Activated CD4-positive, alpha-beta T cell treated with anti-CD3 and anti-CD28 coated beads for 1 hour (primary cell): ENCODE data around the gene SLMAP.

ENCODE experiments used
- DNase-seq: peaks from one replicate; pipeline ENCODE4 v3.0.0-alpha.2; 2020

SLMAP gene

GRCh38 chr3:57755741-57756527, at the start of gene SLMAP:
TSS of gene SLMAP (plus strand) at chr3:57756309. CDS start at chr3:57757652, 1,343 bp downstream.
- peak; percentile 93 for DNase-seq

- no peak for DNase-seq
Observed at GRCh38 chr3:57706462-57706861, 49.6 kb upstream of the SLMAP start.

GRCh38 chr3:57709031-57709430, 47.1 kb upstream of the SLMAP start:
- DNase-seq, result no peak

- DNase-seq, result no peak
Observed at GRCh38 chr3:57709559-57709958, 46.5 kb upstream of the SLMAP start.

- no peak for DNase-seq
Observed at GRCh38 chr3:57715686-57716085, 40.4 kb upstream of the SLMAP start.

GRCh38 chr3:57717205-57717868, 38.8 kb upstream of the SLMAP start:
- DNase-seq, result no peak

- no peak for DNase-seq
Observed at GRCh38 chr3:57718118-57718517, 38.0 kb upstream of the SLMAP start.

- DNase-seq, result no peak
Observed at GRCh38 chr3:57726397-57726796, 29.7 kb upstream of the SLMAP start.

GRCh38 chr3:57727106-57727505, 29.0 kb upstream of the SLMAP start:
- DNase-seq, result no peak

- DNase-seq, result no peak
Observed at GRCh38 chr3:57729334-57730045, 26.6 kb upstream of the SLMAP start.

GRCh38 chr3:57730682-57731081, 25.4 kb upstream of the SLMAP start:
- no peak for DNase-seq

GRCh38 chr3:57731311-57731710, 24.8 kb upstream of the SLMAP start:
- DNase-seq, result no peak

GRCh38 chr3:57733790-57734189, 22.3 kb upstream of the SLMAP start:
- DNase-seq, result no peak

- DNase-seq, result no peak
Observed at GRCh38 chr3:57735405-57735804, 20.7 kb upstream of the SLMAP start.

GRCh38 chr3:57737840-57738239, 18.3 kb upstream of the SLMAP start:
- DNase-seq, result no peak

- no peak for DNase-seq
Observed at GRCh38 chr3:57738391-57738790, 17.7 kb upstream of the SLMAP start.

GRCh38 chr3:57740027-57740426, 16.1 kb upstream of the SLMAP start:
- DNase-seq, result no peak

GRCh38 chr3:57743496-57743895, 12.6 kb upstream of the SLMAP start:
- DNase-seq, result no peak

GRCh38 chr3:57745101-57745500, 11.0 kb upstream of the SLMAP start:
- DNase-seq, result no peak

- no peak for DNase-seq
Observed at GRCh38 chr3:57746156-57747010, 9.7 kb upstream of the SLMAP start.

- DNase-seq, result no peak
Observed at GRCh38 chr3:57749542-57749941, 6.6 kb upstream of the SLMAP start.

GRCh38 chr3:57752307-57752706, 3.8 kb upstream of the SLMAP start:
- DNase-seq, result no peak

GRCh38 chr3:57753016-57753415, 3.1 kb upstream of the SLMAP start:
- DNase-seq, result no peak
